SK-N-SH (cell line): ENCODE measurements around the gene COL5A1. TPM values are rescaled to one million over a fixed set of nuclear protein-coding genes. Genes with fewer than 3 reads are reported as not detected.

Experiments used
- CTCF ChIA-PET: fragments of 300-600, 350-600 bp; formaldehyde crosslinking; extraction: SDS; loops from one replicate; lab custom pipeline; 2021; lab: Yijun Ruan, JAX
- POLR2A ChIA-PET: fragments of 350-600 bp; sonication (Branson Sonifier 250); formaldehyde crosslinking; extraction: SDS; loops from one replicate; lab custom pipeline; 2020; ENCODE audit warnings: antibody characterized with exemption, inconsistent platforms; lab: Yijun Ruan, JAX
- DNase-seq: peaks from one replicate; pipeline ENCODE4 v3.0.0; 2012
- H2AFZ ChIP-seq: fragments of 200-600 bp; sonication (generic); 2 replicates; pipeline ENCODE4 v1.8.1; 2016; ENCODE audit warnings: antibody characterized with exemption, mild to moderate bottlenecking, low read depth
- H3F3A ChIP-seq: fragments of 200-600 bp; sonication (generic); replicated peaks from 2 replicates; pipeline ENCODE3; 2016; ENCODE audit warnings: antibody characterized with exemption, mild to moderate bottlenecking; ENCODE audit not compliant: insufficient read depth
- H3K27ac ChIP-seq, 2 experiments: fragments of 200-500 bp in 1 of 2; fragments of 200-600 bp in 1 of 2; sonication (Bioruptor generic) in 1 of 2; sonication (generic), shearing (Covaris generic) in 1 of 2; 2 replicates each; pipeline versions ENCODE4 v1.5.1 to v1.6.1; 2014 to 2016; ENCODE audit warnings: low read depth in 2 of 2, inconsistent platforms in 1 of 2, low read length in 1 of 2, mild to moderate bottlenecking in 1 of 2, mixed read lengths in 1 of 2
- H3K27me3 ChIP-seq: fragments of 200-600 bp; sonication (generic), shearing (Covaris generic); 2 replicates; pipeline ENCODE4 v1.6.1; 2016; ENCODE audit warnings: mixed run types; ENCODE audit not compliant: insufficient read depth
- H3K36me3 ChIP-seq, 2 experiments: fragments of 200-500 bp in 1 of 2; fragments of 200-600 bp in 1 of 2; sonication (Bioruptor generic) in 1 of 2; sonication (generic) in 1 of 2; replicated peaks in 1 of 2; 2 replicates each; pipeline versions ENCODE3 to v1.5.1; 2014 to 2016; ENCODE audit warnings: low read length in 1 of 2, mild to moderate bottlenecking in 1 of 2; ENCODE audit not compliant: insufficient read depth in 2 of 2, control insufficient read depth in 1 of 2
- H3K4me1 ChIP-seq, 2 experiments: fragments of 200-500 bp in 1 of 2; fragments of 200-600 bp in 1 of 2; sonication (Bioruptor generic) in 1 of 2; sonication (generic), shearing (Covaris generic) in 1 of 2; 2 replicates each; pipeline versions ENCODE4 v1.5.1 to v1.6.1; 2014 to 2016; ENCODE audit warnings: low read depth in 1 of 2, low read length in 1 of 2, mixed run types in 1 of 2; ENCODE audit not compliant: insufficient read depth in 2 of 2, control insufficient read depth in 1 of 2
- H3K4me2 ChIP-seq: fragments of 200-600 bp; sonication (generic), shearing (Covaris generic); 2 replicates; pipeline ENCODE4 v1.6.1; 2017; ENCODE audit warnings: mixed run types
- H3K4me3 ChIP-seq, 2 experiments: fragments of 200-500 bp in 1 of 2; fragments of 200-600 bp in 1 of 2; sonication (Bioruptor generic) in 1 of 2; sonication (generic), shearing (Covaris generic) in 1 of 2; 2 replicates each; pipeline versions ENCODE4 v1.5.1 to v1.8.1; 2014 to 2016; ENCODE audit warnings: low read depth in 2 of 2, inconsistent platforms in 1 of 2, low read length in 1 of 2, mild to moderate bottlenecking in 1 of 2, mixed read lengths in 1 of 2, moderate library complexity in 1 of 2
- H3K79me2 ChIP-seq: fragments of 200-600 bp; sonication (generic); 2 replicates; pipeline ENCODE4 v1.8.1; 2017; ENCODE audit warnings: mild to moderate bottlenecking; ENCODE audit not compliant: insufficient read depth
- H3K9ac ChIP-seq: fragments of 200-600 bp; sonication (generic); 2 replicates; pipeline ENCODE4 v1.6.1; 2017; ENCODE audit warnings: mixed run types
- H3K9me2 ChIP-seq: fragments of 200-600 bp; sonication (generic); 2 replicates; pipeline ENCODE4 v1.6.1; 2017; ENCODE audit warnings: mixed run types
- H3K9me3 ChIP-seq: fragments of 200-600 bp; sonication (generic); 2 replicates; pipeline ENCODE4 v1.6.1; 2017; ENCODE audit warnings: mixed run types, mild to moderate bottlenecking, moderate library complexity
- H4K20me1 ChIP-seq: fragments of 200-600 bp; sonication (generic); 2 replicates; pipeline ENCODE4 v1.6.1; 2017; ENCODE audit warnings: mild to moderate bottlenecking, mixed run types; ENCODE audit not compliant: insufficient read depth
- ELF1 ChIP-seq: IDR thresholded peaks from 2 replicates; pipeline ENCODE4 v1.4.0; 2012
- EP300 ChIP-seq, 2 experiments: IDR thresholded peaks; 2 replicates each; pipeline versions ENCODE4 v1.4.0 to v1.6.1; 2012; ENCODE audit warnings: borderline replicate concordance in 1 of 2, low read depth in 1 of 2, low read length in 1 of 2
- EZH2phosphoT487 ChIP-seq: fragments of 200-600 bp; sonication (generic); IDR thresholded peaks from 2 replicates; pipeline ENCODE4 v1.6.1; 2017; ENCODE audit warnings: low read depth, mixed run types, mild to moderate bottlenecking, antibody characterized with exemption, moderate library complexity, borderline replicate concordance
- FOSL2 ChIP-seq: IDR thresholded peaks from 2 replicates; pipeline ENCODE4 v1.4.0; 2012; ENCODE audit warnings: low read depth, mild to moderate bottlenecking, moderate library complexity, borderline replicate concordance
- FOXJ3 ChIP-seq: sonication (generic); formaldehyde crosslinking; IDR thresholded peaks from 2 replicates; pipeline ENCODE4 v1.5.1; 2020; ENCODE audit warnings: mild to moderate bottlenecking, missing genetic modification reagents
- MEF2A ChIP-seq: IDR thresholded peaks from 2 replicates; pipeline ENCODE4 v1.4.0; 2012; ENCODE audit warnings: low read depth, borderline replicate concordance
- MXI1 ChIP-seq: IDR thresholded peaks from 2 replicates; pipeline ENCODE4 v1.6.1; 2012; ENCODE audit warnings: mild to moderate bottlenecking, low read depth, low read length, improper control_type of control experiment
- POLR2AphosphoS5 ChIP-seq: IDR thresholded peaks from 2 replicates; pipeline ENCODE4 v1.6.1; 2012; ENCODE audit warnings: low read depth, low read length
- RAD21 ChIP-seq: IDR thresholded peaks from 2 replicates; pipeline ENCODE4 v1.6.1; 2012; ENCODE audit warnings: mild to moderate bottlenecking, low read length
- RCOR1 ChIP-seq: fragments of 150-350 bp; IDR thresholded peaks from 2 replicates; pipeline ENCODE4 v1.6.1; 2017; ENCODE audit warnings: antibody characterized with exemption, low read length
- RFX5 ChIP-seq: IDR thresholded peaks from 2 replicates; pipeline ENCODE4 v1.6.1; 2012; ENCODE audit warnings: mild to moderate bottlenecking, improper control_type of control experiment, low read length
- SIN3A ChIP-seq: IDR thresholded peaks from 2 replicates; pipeline ENCODE4 v1.6.1; 2012; ENCODE audit warnings: low read depth, mild to moderate bottlenecking, low read length, moderate library complexity, borderline replicate concordance
- SMC3 ChIP-seq: IDR thresholded peaks from 2 replicates; pipeline ENCODE4 v1.6.1; 2012; ENCODE audit warnings: low read depth, low read length, improper control_type of control experiment
- TAF1 ChIP-seq: IDR thresholded peaks from 2 replicates; pipeline ENCODE4 v1.6.1; 2012; ENCODE audit warnings: low read depth, mild to moderate bottlenecking, low read length, moderate library complexity, borderline replicate concordance
- TCF12 ChIP-seq: IDR thresholded peaks from 2 replicates; pipeline ENCODE4 v1.4.0; 2012
- WGBS: methylation state at CpG from one replicate; pipeline ENCODE4 v1.1.6; 2017; ENCODE audit warnings: low lambda C conversion rate; 5-methylcytosine and 5-hydroxymethylcytosine counted together
- polyA plus RNA-seq, 3 experiments: library from polyadenylated mRNA; depleted of rRNA; stranded (reverse); fragments of >200 nt; gene quantifications; 2 replicates each; pipeline ENCODE4 v1.2.3, GENCODE V29; 2012
- TF ChIP-seq, protein P1 (sequence below): IDR thresholded peaks from 2 replicates; pipeline ENCODE4 v1.4.0; 2012; ENCODE audit warnings: low read depth, borderline replicate concordance
- TF ChIP-seq, protein P2 (sequence below): fragments of 150-350 bp; IDR thresholded peaks from 2 replicates; pipeline ENCODE4 v1.6.1; 2016; ENCODE audit warnings: mild to moderate bottlenecking, low read depth, low read length
- TF ChIP-seq, protein P3 (sequence below): IDR thresholded peaks from 2 replicates; pipeline ENCODE4 v1.4.0; 2012; ENCODE audit warnings: low read depth, borderline replicate concordance

COL5A1 gene
- polyA plus RNA-seq, 1 of the 3 experiments (the other 2 are of a cell fraction) = 73.8 TPM

DNA sequence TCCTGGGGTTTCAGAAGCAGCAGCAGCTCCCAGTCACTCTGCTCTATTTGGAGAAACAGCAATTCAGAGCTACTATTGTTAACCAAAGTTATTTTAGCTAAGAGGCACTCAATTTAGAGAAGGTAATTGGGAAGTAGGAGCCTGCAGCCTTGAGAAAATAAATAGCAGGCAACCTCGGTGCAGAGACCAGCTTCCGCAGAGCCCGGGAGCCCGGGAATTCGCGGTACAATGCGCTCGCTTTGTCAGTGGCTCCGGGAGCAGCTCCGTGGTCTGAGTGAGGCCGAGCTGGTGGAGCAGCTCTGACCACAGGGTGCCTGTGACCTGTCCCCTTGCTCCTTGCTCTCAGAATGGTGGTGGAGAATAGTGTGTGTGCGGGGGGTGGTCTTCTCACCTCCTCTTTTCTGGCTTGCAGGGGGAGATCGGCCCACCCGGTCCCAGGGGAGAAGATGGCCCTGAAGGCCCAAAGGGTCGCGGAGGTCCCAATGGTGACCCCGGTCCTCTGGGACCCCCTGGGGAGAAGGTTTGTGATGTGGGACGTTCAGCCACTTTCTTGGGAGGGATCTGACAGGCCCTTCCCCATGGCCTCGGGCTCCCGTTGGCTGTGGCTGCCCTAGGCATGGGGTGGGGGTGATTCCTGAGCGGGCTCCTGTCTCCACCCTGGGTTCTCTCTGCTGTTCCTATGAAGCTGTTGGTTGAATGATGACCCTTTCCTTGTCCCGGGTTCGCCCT lies 143.1 kb downstream of the COL5A1 start:
- Histone ChIP-seq H4K20me1 (peaks cover 22% of the 10 kb centered on the region; the same call in 1 of the 2 replicates), H3K4me1 (no peaks in the 10 kb centered on the region; a peak in 1 of 4 replicates), H3K27me3 (no peaks in the 10 kb centered on the region), H3K9ac (no peak overlapping the region), H3K27ac (no peak overlapping the region), H3K9me2 (no peaks in the 10 kb centered on the region), H3K4me2 (no peak overlapping the region), H3K36me3 (peaks cover 39 to 75% of the 10 kb centered on the region in 2 experiments), H2AFZ (no peak overlapping the region), H3K9me3 (no peaks in the 10 kb centered on the region), H3K4me3 (no peak overlapping the region), H3F3A (peaks cover 27% of the 10 kb centered on the region), H3K79me2 (peaks cover 4% of the 10 kb centered on the region; the same call in 1 of the 2 replicates)
- ChIA-PET CTCF (interaction anchor here (1.6 to 7.8 kb wide), 2 partner anchors 14 to 22 kb away, joined by 5 to 67 read pairs; no protein-coding TSS in a partner anchor), POLR2A (no interaction called here)
- no peak for DNase-seq
- TF ChIP-seq, protein P1, sequence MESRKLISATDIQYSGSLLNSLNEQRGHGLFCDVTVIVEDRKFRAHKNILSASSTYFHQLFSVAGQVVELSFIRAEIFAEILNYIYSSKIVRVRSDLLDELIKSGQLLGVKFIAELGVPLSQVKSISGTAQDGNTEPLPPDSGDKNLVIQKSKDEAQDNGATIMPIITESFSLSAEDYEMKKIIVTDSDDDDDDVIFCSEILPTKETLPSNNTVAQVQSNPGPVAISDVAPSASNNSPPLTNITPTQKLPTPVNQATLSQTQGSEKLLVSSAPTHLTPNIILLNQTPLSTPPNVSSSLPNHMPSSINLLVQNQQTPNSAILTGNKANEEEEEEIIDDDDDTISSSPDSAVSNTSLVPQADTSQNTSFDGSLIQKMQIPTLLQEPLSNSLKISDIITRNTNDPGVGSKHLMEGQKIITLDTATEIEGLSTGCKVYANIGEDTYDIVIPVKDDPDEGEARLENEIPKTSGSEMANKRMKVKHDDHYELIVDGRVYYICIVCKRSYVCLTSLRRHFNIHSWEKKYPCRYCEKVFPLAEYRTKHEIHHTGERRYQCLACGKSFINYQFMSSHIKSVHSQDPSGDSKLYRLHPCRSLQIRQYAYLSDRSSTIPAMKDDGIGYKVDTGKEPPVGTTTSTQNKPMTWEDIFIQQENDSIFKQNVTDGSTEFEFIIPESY = no peak
- TF ChIP-seq, protein P2, sequence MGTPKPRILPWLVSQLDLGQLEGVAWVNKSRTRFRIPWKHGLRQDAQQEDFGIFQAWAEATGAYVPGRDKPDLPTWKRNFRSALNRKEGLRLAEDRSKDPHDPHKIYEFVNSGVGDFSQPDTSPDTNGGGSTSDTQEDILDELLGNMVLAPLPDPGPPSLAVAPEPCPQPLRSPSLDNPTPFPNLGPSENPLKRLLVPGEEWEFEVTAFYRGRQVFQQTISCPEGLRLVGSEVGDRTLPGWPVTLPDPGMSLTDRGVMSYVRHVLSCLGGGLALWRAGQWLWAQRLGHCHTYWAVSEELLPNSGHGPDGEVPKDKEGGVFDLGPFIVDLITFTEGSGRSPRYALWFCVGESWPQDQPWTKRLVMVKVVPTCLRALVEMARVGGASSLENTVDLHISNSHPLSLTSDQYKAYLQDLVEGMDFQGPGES = no peak
- no peak for TF ChIP-seq SMC3
- no peak for TF ChIP-seq ELF1
- TF ChIP-seq FOXJ3 (CRISPR knock-in tag) = no peak
- TF ChIP-seq EP300 (IDR thresholded peaks at IDR 0.05; ENCODE audit: borderline replicate concordance in 1 of 2, low read depth in 1 of 2, low read length in 1 of 2) = no peak
- TF ChIP-seq TAF1 = no peak
- TF ChIP-seq, protein P3, sequence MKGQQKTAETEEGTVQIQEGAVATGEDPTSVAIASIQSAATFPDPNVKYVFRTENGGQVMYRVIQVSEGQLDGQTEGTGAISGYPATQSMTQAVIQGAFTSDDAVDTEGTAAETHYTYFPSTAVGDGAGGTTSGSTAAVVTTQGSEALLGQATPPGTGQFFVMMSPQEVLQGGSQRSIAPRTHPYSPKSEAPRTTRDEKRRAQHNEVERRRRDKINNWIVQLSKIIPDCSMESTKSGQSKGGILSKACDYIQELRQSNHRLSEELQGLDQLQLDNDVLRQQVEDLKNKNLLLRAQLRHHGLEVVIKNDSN = no peak
- TF ChIP-seq SIN3A = no peak
- no peak for TF ChIP-seq RCOR1
- TF ChIP-seq FOSL2 = no peak
- TF ChIP-seq EZH2phosphoT487 = no peak
- TF ChIP-seq POLR2AphosphoS5 = no peak
- no peak for TF ChIP-seq MXI1
- no peak for TF ChIP-seq RFX5
- no peak for TF ChIP-seq MEF2A
- no peak for TF ChIP-seq TCF12
- no peak for TF ChIP-seq RAD21
- 90% methylated on average over 12 of the region's 23 CpGs for WGBS
